Lower lobe of right lung (tissue), 2 donors: ENCODE measurements around the gene RAC3. TPM values are rescaled to one million over a fixed set of nuclear protein-coding genes. Genes with fewer than 3 reads are reported as not detected.

Source experiments
- ATAC-seq, 2 donors: fragments of 200-7000 bp; cut with Tn5 transposase; one replicate each; pipeline ENCODE4 v1.9.1; 2020 to 2022; ENCODE audit warnings: mild to moderate bottlenecking in 2 of 2, moderate library complexity in 2 of 2
- DNase-seq: peaks from one replicate; pipeline ENCODE4 v3.0.0-alpha.2; 2020
- H3K27ac ChIP-seq: fragments of 200-600 bp; one replicate; pipeline ENCODE4 v1.8.0; 2022
- H3K27me3 ChIP-seq: fragments of 200-600 bp; one replicate; pipeline ENCODE4 v1.8.0; 2022; ENCODE audit warnings: low read depth
- H3K36me3 ChIP-seq: fragments of 200-600 bp; one replicate; pipeline ENCODE4 v1.8.0; 2022; ENCODE audit warnings: mild to moderate bottlenecking
- H3K4me1 ChIP-seq: fragments of 200-600 bp; one replicate; pipeline ENCODE4 v1.8.0; 2022
- H3K4me3 ChIP-seq: fragments of 200-600 bp; one replicate; pipeline ENCODE4 v1.8.0; 2022; ENCODE audit warnings: mild to moderate bottlenecking
- H3K9me3 ChIP-seq: fragments of 200-600 bp; one replicate; pipeline ENCODE4 v1.8.0; 2022
- CTCF ChIP-seq: fragments of 200-600 bp; IDR thresholded peaks from one replicate; pipeline ENCODE4 v1.8.0; 2022; ENCODE audit warnings: antibody characterized with exemption, mild to moderate bottlenecking
- intact Hi-C: fragments of 100-400 bp; cut with DNase I; formaldehyde crosslinking; loops from one replicate; pipeline ENCODE4 v1.11.0; 2022
- total RNA-seq: library from RNA; stranded (reverse); fragmentation: NEBNext Ultra II Directional; extraction: Animal tissue kit (Norgen Biotek cat#: 25700); gene quantifications from one replicate; pipeline ENCODE4 v1.2.1, GENCODE V29; 2021
- donor health status: DM: no; HTN: yes; CAD: no; lungs with severe emphysema.

The RAC3 gene
- total RNA-seq, 1 donor from 2014 or later = 2.8 TPM

- H3K36me3 ChIP-seq = peaks cover 86% of the 10 kb centered on the region
- DNase-seq (no peak), ATAC-seq (no peak)
- no peak overlapping the region for H3K4me3 ChIP-seq
- H3K27me3 ChIP-seq = no peaks in the 10 kb centered on the region
- H3K9me3 ChIP-seq = no peaks in the 10 kb centered on the region
- no peak overlapping the region for H3K27ac ChIP-seq
- H3K4me1 ChIP-seq = no peaks in the 10 kb centered on the region
- intact Hi-C loops = no loop called here
- no peak for TF ChIP-seq CTCF
These were observed 50.5 kb downstream of the RAC3 start for GRCh38 chr17:82081966-82082365.

DNA sequence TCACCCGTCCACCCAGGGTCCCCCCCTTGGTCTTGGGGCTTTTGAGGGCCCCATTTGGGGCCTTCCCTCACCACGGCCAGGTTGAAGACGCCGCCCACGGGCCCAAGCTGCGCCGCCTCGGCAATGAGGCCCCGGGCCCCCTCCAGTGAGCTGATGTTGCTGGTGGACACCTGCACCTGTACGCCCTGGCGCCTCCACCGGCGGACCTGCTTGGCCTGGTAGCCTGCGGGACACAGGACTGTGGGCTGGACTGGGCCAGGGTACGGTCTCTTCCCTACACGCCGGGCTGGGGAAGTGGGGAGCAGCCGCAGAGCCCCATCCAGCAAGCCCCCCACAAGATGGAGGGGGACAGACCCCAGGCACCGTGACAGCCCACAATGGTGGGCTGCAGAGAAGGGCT is 51.0 kb downstream of the RAC3 start:
- Histone ChIP-seq H3K4me3 (no peak overlapping the region), H3K27ac (no peak overlapping the region), H3K36me3 (peaks cover 91% of the 10 kb centered on the region), H3K4me1 (no peaks in the 10 kb centered on the region), H3K27me3 (no peaks in the 10 kb centered on the region), H3K9me3 (no peaks in the 10 kb centered on the region)
- TF ChIP-seq CTCF = no peak
- ATAC-seq (no peak), DNase-seq (no peak)
- intact Hi-C loops = no loop called here

- ATAC-seq (no peak), DNase-seq (no peak)
- Histone ChIP-seq H3K27me3 (no peaks in the 10 kb centered on the region), H3K4me3 (no peak overlapping the region), H3K4me1 (no peaks in the 10 kb centered on the region), H3K9me3 (no peaks in the 10 kb centered on the region), H3K36me3 (peaks cover 96% of the 10 kb centered on the region), H3K27ac (no peak overlapping the region)
- no peak for TF ChIP-seq CTCF
- intact Hi-C loops = no loop called here
These were observed 51.5 kb downstream of the RAC3 start for GRCh38 chr17:82083009-82083408.

Other genes with a start within 250 kb of the RAC3 start
- not detected for gene GCGR, start 227.5 kb upstream of the RAC3 start, total RNA-seq
- 69.2 TPM for gene MCRIP1, start 198.4 kb upstream of the RAC3 start, total RNA-seq
- not detected for gene PPP1R27, start 196.6 kb upstream of the RAC3 start, total RNA-seq
- 432 TPM for gene P4HB, start 171.1 kb upstream of the RAC3 start, total RNA-seq
- 331 TPM for gene ARHGDIA, start 160.3 kb upstream of the RAC3 start, total RNA-seq
- gene ALYREF, start 140.1 kb upstream of the RAC3 start, total RNA-seq = 42.7 TPM
- gene ANAPC11, start 140.0 kb upstream of the RAC3 start, total RNA-seq = 81.9 TPM
- gene NPB, start 129.4 kb upstream of the RAC3 start, total RNA-seq = 0.71 TPM
- 39.7 TPM for gene PCYT2, start 120.3 kb upstream of the RAC3 start, total RNA-seq
- 32.8 TPM for gene SIRT7, start 113.5 kb upstream of the RAC3 start, total RNA-seq
- 30.7 TPM for gene MAFG, start 103.9 kb upstream of the RAC3 start, total RNA-seq
- 23.0 TPM for gene PYCR1, start 94.4 kb upstream of the RAC3 start, total RNA-seq
- not detected for gene MYADML2, start 84.4 kb upstream of the RAC3 start, total RNA-seq
- 4.4 TPM for gene NOTUM, start 70.5 kb upstream of the RAC3 start, total RNA-seq
- gene ASPSCR1, start 54.0 kb upstream of the RAC3 start, total RNA-seq = 45.3 TPM
- gene CENPX, start 8.8 kb upstream of the RAC3 start, total RNA-seq = 43.8 TPM
- gene LRRC45, start 8.4 kb upstream of the RAC3 start, total RNA-seq = 17.3 TPM
- 133 TPM for gene DCXR, start 6.0 kb downstream of the RAC3 start, total RNA-seq
- 35.1 TPM for gene RFNG, start 20.1 kb downstream of the RAC3 start, total RNA-seq
- gene GPS1, start 20.2 kb downstream of the RAC3 start, total RNA-seq = 71.5 TPM
- 85.1 TPM for gene DUS1L, start 34.1 kb downstream of the RAC3 start, total RNA-seq
- gene FASN, start 66.6 kb downstream of the RAC3 start, total RNA-seq = 302 TPM
- gene CCDC57, start 181.2 kb downstream of the RAC3 start, total RNA-seq = 63.4 TPM
- 81.9 TPM for gene SLC16A3, start 197.4 kb downstream of the RAC3 start, total RNA-seq
- 146 TPM for gene CSNK1D, start 242.0 kb downstream of the RAC3 start, total RNA-seq